ENCODE measurements around the gene ACTC1.
A peak's percentile ranks its signal among the peaks of the same experiment; 100 is the strongest.

The ACTC1 gene

DNA sequence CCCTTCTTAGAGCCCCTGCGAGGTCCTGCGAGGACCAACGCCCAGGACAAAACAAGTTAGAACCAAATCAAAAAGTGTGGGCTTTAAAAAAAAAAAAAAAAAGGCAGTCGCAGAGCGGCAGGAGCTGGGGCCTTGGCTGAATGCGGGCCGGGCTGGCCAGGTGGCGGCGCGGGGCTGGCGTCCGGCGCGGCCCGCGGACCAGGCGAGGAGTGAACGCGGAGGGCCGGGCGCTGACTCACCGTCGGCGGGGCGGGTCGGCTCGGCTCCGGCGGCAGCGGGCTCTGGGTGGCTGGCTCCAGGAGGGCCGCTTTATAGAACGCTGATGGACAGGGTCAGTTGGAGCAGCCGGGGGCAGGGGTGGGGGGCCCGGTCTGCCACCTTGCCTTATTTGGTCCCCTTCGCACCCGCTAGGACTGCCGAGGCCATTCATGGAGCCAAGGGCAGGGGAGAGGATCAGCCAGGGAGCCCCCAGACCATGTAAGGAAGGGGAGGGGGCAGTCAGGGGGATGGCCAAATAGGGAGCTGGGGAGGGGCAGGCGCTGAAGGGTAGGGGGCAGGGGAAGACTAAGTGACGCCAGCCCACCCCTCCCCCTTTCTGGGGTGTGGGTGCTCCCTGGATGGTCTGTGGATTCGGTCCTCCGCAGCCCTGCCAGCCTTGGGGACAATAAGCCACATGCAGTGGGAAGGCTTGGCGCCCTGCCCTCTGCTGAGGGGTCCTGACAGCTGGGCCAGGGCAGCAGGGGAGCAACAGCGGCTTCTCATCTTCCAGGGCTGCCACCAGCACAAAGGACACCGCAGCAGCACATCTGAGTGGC is at the start of gene ACTC1:
Gene ACTC1, minus strand, starts transcription at position 283 of the 815 bp plus-strand sequence. CDS start 741 bp downstream, outside the sequence.
- no peak for TF ChIP-seq CTCF (IDR thresholded peaks at IDR 0.05; ENCODE audit: low read depth, low read length, missing control alignments)
- Histone ChIP-seq H3K27me3 (replicated peaks) (peaks cover 19% of the 10 kb centered on the region), H3K36me3 (replicated peaks) (no peaks in the 10 kb centered on the region), H3K4me3 (ENCODE audit: low read depth, low read length) (peak within 1 kb of the TSS; percentile 30), H3K27ac (no peak within 1 kb of the TSS)
- peak; percentile 39 for DNase-seq
- in situ Hi-C loops (cut with HindIII; ENCODE audit: low pct_ligation_motif_present, low sequenced_read_pairs) = no loop called here

DNA sequence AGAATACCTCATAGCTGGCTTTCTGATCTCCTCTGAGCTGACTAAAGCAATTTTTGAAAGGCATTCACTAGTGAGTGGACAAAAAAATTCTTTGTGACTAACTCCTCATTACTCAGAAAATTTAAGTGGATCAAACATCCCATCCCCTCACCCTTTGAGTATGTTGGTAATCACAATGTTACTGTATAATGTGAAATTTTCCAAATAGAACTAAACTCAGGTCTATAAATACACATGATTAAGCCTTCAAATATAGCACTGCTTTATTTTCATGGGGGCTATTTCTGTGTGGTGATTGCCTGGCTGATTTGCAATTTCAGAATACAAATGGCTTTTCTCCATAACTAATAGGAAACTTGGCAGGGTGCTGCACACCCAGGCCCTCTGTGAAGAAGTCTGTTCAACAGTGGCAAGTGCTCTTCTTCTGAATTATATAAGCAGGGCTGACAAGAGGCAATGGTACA is 45.9 kb upstream of the ACTC1 start:
- no peak overlapping the region for H3K27ac ChIP-seq
- in situ Hi-C loops (cut with HindIII; ENCODE audit: low pct_ligation_motif_present, low sequenced_read_pairs) = no loop called here
- TF ChIP-seq CTCF (IDR thresholded peaks at IDR 0.05; ENCODE audit: low read depth, low read length, missing control alignments) = no peak
- no peaks in the 10 kb centered on the region for H3K36me3 ChIP-seq (replicated peaks)
- H3K4me3 ChIP-seq (ENCODE audit: low read depth, low read length) = no peak overlapping the region
- H3K27me3 ChIP-seq (replicated peaks) = no peaks in the 10 kb centered on the region
- DNase-seq = no peak

- Histone ChIP-seq H3K27ac (no peak overlapping the region), H3K27me3 (replicated peaks) (no peaks in the 10 kb centered on the region), H3K4me3 (ENCODE audit: low read depth, low read length) (no peak overlapping the region), H3K36me3 (replicated peaks) (no peaks in the 10 kb centered on the region)
- DNase-seq = no peak
- TF ChIP-seq CTCF (IDR thresholded peaks at IDR 0.05; ENCODE audit: low read depth, low read length, missing control alignments) = no peak
- in situ Hi-C loops (cut with HindIII; ENCODE audit: low pct_ligation_motif_present, low sequenced_read_pairs) = no loop called here
Measured at GRCh38 chr15:34838282-34838681, 42.9 kb upstream of the ACTC1 start.

GRCh38 chr15:34837246-34838016 is 42.1 kb upstream of the ACTC1 start:
- Histone ChIP-seq H3K27me3 (replicated peaks) (no peaks in the 10 kb centered on the region), H3K27ac (no peak overlapping the region), H3K36me3 (replicated peaks) (no peaks in the 10 kb centered on the region), H3K4me3 (ENCODE audit: low read depth, low read length) (no peak overlapping the region)
- in situ Hi-C loops (cut with HindIII; ENCODE audit: low pct_ligation_motif_present, low sequenced_read_pairs) = no loop called here
- peak; percentile 54 for DNase-seq
- TF ChIP-seq CTCF (IDR thresholded peaks at IDR 0.05; ENCODE audit: low read depth, low read length, missing control alignments) = no peak

- in situ Hi-C loops (cut with HindIII; ENCODE audit: low pct_ligation_motif_present, low sequenced_read_pairs) = no loop called here
- no peak for TF ChIP-seq CTCF (IDR thresholded peaks at IDR 0.05; ENCODE audit: low read depth, low read length, missing control alignments)
- H3K36me3 ChIP-seq (replicated peaks) = no peaks in the 10 kb centered on the region
- no peaks in the 10 kb centered on the region for H3K27me3 ChIP-seq (replicated peaks)
- DNase-seq = no peak
- no peak overlapping the region for H3K4me3 ChIP-seq (ENCODE audit: low read depth, low read length)
- H3K27ac ChIP-seq = no peak overlapping the region
Measured at GRCh38 chr15:34828145-34828911, 33.0 kb upstream of the ACTC1 start.

Data from brain microvascular endothelial cell (primary cell).